SK-N-MC (cell line): ENCODE data around the gene HEG1.

Source experiments
- EZH2 ChIP-seq: fragments of 200-600 bp; sonication (generic); IDR thresholded peaks from one replicate; pipeline ENCODE4 v1.6.1; 2017; ENCODE audit warnings: antibody characterized with exemption
- POLR2AphosphoS5 ChIP-seq: IDR thresholded peaks from 2 replicates; pipeline ENCODE4 v1.6.1; 2012; ENCODE audit warnings: mild to moderate bottlenecking, low read depth, low read length, borderline replicate concordance

- no peak for TF ChIP-seq EZH2
- no peak for TF ChIP-seq POLR2AphosphoS5
Measured at GRCh38 chr3:125022206-125022605, 33.6 kb downstream of the HEG1 start.
